T-helper 1 cell treated with Interleukin-12 subunit alpha and Interleukin-12 subunit beta and Interleukin-4 antibody, amounts not matched to agents 30 ng/mL and 1 ng/mL, for 36 hours (primary cell): ENCODE data around the gene LCN1. TPM values are rescaled to one million over a fixed set of nuclear protein-coding genes. Genes with fewer than 3 reads are reported as not detected.

Experiments
- intact Hi-C: fragments of 100-400 bp; cut with micrococcal nuclease; formaldehyde crosslinking; loops from one replicate; pipeline ENCODE4 v1.15.1; 2024
- total RNA-seq: library from RNA; stranded (reverse); gene quantifications from 2 replicates; pipeline ENCODE4 v1.2.3, GENCODE V29; 2022

Gene LCN1
- total RNA-seq, 1 donor from 2014 or later, result not detected

- intact Hi-C loops, result no loop called here
Measured at GRCh38 chr9:135488527-135488926, 32.7 kb upstream of the LCN1 start.

- intact Hi-C loops, result no loop called here
Measured at GRCh38 chr9:135489188-135489906, 31.9 kb upstream of the LCN1 start.

- intact Hi-C loops, result no loop called here
Measured at GRCh38 chr9:135490166-135490870, 30.9 kb upstream of the LCN1 start.

- intact Hi-C loops, result no loop called here
Measured at GRCh38 chr9:135490980-135491464, 30.2 kb upstream of the LCN1 start.

- intact Hi-C loops, result no loop called here
Measured at GRCh38 chr9:135491764-135492163, 29.5 kb upstream of the LCN1 start.

- intact Hi-C loops, result no loop called here
Measured at GRCh38 chr9:135492886-135493669, 28.2 kb upstream of the LCN1 start.

GRCh38 chr9:135494791-135495559 lies 26.3 kb upstream of the LCN1 start:
- intact Hi-C loops, result no loop called here

- intact Hi-C loops, result no loop called here
Measured at GRCh38 chr9:135498381-135499126, 22.7 kb upstream of the LCN1 start.

GRCh38 chr9:135499326-135500070 lies 21.7 kb upstream of the LCN1 start:
- intact Hi-C loops, result loop anchor here (2.0 to 10.0 kb wide), 3 partner anchors 31 to 1431 kb away; partner anchors contain the start of genes BRD3 and WDR5

GRCh38 chr9:135500071-135500524 lies 21.1 kb upstream of the LCN1 start:
- intact Hi-C loops, result loop anchor here (2.0 to 10.0 kb wide), 3 partner anchors 31 to 1431 kb away; partner anchors contain the start of genes BRD3 and WDR5

GRCh38 chr9:135500525-135501260 lies 20.5 kb upstream of the LCN1 start, which contains the start of gene MRPS2:
Gene MRPS2 (plus strand): TSS chr9:135500682. CDS start chr9:135500711, 29 bp downstream.
- intact Hi-C loops, result loop anchor here (2.0 to 10.0 kb wide), 3 partner anchors 32 to 1432 kb away; partner anchors contain the start of genes BRD3 and WDR5

GRCh38 chr9:135501261-135502167 lies 19.7 kb upstream of the LCN1 start:
- intact Hi-C loops, result loop anchor here (2.0 to 10.0 kb wide), 3 partner anchors 33 to 1433 kb away; partner anchors contain the start of genes BRD3 and WDR5

- intact Hi-C loops, result loop anchor here (10.0 kb wide), 1 partner anchor 1368 kb away; the partner anchor contains the start of gene WDR5
Measured at GRCh38 chr9:135502168-135502872, 18.9 kb upstream of the LCN1 start.

GRCh38 chr9:135502873-135503321 lies 18.3 kb upstream of the LCN1 start:
- intact Hi-C loops, result loop anchor here (10.0 kb wide), 1 partner anchor 1368 kb away; the partner anchor contains the start of gene WDR5

GRCh38 chr9:135503371-135504261 lies 17.6 kb upstream of the LCN1 start:
- intact Hi-C loops, result loop anchor here (10.0 kb wide), 1 partner anchor 1369 kb away; the partner anchor contains the start of gene WDR5
